ENCODE data around the gene PHF12.
"Not testable (repeated sequence)": the region's sequence is repeated elsewhere in the genome, so short reads cannot be mapped to it uniquely, and the experiment has no call there.

Gene PHF12

DNA sequence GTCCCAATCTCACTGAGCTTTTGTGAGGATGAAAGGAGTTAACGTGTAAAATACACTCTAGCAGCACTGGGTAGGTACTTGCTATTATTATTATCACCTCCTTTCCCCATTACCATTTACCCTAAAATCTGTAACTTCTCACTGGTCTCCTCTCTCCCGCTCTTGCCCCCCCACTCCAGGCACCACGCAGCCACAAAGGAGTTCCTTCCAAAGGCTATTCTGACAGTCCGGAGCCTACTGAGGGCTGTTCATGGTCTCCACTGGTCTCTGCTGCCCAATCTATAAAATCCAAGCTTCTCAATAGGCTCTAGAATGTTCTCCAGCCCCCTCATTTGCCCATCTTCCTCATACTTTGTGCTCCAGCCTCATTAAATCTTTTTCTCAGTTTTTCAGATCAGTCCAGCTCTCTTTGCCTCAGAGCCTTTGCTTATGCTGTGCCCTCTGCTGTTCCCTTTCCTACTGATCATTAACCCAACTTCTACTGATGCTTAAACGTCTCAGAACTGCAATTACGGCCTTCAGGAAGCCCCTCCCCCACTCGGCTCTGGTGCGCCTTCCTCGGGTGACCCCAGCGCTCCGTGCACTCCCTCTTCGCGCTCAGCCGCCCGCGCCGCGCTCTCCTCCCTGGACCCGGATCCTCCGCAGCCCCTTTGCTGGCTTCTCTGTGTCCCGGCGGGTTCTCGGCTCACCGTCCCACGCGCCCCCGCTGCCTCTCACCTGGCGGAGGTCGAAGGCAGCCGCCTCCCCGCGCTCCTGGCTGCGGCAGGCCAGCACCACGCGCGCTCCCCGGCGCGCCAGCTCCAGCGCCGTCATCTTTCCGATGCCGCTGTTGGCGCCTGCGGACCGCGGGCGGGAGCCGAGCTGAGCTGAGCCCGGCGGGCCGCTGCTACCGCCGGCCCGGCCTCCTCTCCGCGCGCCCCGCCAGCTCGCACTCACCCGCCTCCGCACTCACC is 49.2 kb downstream of the PHF12 start:
- no peak for DNase-seq (ENCODE audit: low spot score)

- no peak for DNase-seq (ENCODE audit: low spot score)
These were observed 50.2 kb downstream of the PHF12 start for GRCh38 chr17:28900986-28901726.

GRCh38 chr17:28899212-28899815 is 52.0 kb downstream of the PHF12 start:
- no peak for DNase-seq (ENCODE audit: low spot score)

GRCh38 chr17:28898527-28898955 is 52.8 kb downstream of the PHF12 start:
- DNase-seq (ENCODE audit: low spot score), result no peak

DNA sequence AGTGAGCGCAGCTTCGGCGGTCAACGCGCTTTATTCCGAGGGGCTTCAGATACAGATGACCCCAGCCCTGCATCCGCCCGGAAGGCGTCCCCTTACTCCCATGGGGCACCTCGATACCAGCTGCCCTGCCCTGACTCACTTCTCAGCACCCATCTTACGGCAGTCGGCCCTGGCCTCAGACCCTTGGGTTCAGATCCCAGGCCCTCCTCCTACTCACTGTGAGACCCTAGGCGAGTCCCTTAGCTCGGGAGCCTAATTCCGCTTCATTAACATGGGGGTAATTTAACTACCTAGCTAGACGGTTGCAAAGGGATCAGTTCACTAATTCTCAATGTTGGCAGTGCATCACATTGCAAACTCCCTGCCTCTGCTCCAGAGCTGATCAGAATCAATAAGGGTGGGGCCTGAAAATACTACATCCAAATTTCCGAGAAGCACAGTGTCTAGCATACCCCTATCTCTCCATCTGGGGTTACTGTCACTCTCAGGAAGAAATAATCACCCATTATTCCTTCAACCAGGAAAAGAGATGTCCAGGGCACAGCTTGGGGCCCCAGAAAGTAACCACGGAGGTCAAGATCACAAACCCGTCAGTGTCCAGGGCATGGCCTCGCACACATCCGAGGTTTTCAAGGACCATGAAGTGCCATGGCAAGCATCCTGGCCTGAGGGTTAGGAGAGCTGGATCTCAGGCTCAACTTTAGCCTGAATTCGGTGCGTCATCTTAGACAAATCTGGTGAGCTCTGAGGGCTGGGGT is 53.4 kb downstream of the PHF12 start:
- no peak for DNase-seq (ENCODE audit: low spot score)

DNA sequence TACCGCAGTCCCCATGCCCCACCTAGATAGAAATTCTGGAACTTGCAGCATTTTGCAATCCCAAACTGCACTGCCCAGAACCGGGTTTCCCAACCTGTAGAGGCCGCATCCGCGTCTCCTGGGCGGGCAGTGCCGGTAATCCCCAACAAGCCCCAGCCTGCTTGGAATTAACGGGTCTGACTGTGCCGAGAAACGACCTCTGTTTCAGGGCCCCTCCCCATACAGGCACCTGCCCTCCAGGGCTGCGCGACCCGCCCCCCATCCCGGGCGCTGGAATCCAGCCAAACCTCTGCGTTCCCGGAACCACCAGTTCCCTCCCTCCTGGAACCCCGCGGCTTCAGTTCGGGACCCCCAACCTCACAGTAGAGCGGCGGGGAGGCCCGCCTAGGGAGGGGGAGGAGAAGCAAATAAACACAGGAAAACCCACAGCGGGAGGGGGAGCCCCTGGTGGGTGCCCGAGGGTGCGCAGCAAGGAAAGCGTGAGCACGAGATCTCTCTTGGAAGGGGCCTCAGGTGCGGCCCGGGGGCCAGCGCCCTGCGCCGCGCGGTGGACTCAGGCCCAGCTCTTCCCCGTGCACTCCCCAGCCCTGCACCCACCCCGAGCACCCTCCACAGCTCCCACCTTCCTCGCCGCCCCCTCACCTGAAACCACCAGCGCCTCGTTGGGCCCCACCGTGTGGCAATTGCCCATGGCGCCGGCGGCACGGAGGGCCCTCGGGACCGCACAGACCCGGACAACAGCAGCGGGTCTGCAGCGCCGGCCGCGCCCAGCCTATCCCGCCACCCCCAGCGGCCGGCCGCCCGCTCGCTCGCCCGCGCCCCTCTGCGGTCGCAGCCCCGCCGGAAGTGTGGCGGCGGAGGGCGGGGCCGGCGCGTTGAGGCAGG is 54.2 kb downstream of the PHF12 start, which contains the start of gene FLOT2:
Gene FLOT2, minus strand, starts transcription at position 850 of the 885 bp plus-strand sequence. Its CDS starts 159 bp downstream, at position 691.
- no peak for DNase-seq (ENCODE audit: low spot score)

- no peak for DNase-seq (ENCODE audit: low spot score)
These were observed 54.8 kb downstream of the PHF12 start for GRCh38 chr17:28896491-28896883.

DNA sequence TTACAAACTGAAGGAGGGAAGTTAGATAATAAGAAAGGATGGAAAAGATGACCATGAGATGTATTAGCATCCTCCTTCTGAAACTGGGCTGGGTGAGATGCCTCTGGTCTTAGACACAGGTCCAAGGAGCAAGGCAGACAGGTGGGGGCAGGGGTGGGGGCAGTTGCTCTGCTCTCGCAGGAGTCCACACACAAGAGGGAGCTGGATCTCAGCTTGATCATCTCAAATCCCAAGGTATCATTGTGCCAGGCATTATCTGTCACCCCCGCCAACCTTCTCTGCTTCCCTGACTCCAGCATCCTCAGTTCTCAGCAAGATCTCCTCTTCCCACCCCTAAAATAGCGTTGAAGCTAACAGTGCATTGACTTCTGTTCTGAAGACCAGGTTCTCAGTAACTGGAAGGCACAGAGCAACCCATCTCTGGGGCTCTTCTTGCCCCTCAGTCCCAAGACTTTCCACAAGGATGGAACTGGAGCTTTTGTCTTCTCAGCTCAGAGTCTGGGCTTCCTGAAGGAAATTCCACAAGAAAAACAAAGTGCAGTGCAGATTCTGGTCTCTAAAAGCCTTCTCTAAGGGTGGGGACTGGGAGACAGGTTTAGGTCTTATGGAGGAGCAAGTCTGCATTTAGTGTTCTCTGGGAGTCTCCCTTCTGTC is 55.4 kb downstream of the PHF12 start:
- no peak for DNase-seq (ENCODE audit: low spot score)

GRCh38 chr17:28893248-28894183 is 57.8 kb downstream of the PHF12 start:
- not testable (repeated sequence) for DNase-seq (ENCODE audit: low spot score)

- DNase-seq (ENCODE audit: low spot score), result no peak
These were observed 59.3 kb downstream of the PHF12 start for GRCh38 chr17:28892024-28892423.

GRCh38 chr17:28891201-28891600 is 60.1 kb downstream of the PHF12 start:
- DNase-seq (ENCODE audit: low spot score), result no peak

GRCh38 chr17:28889996-28890395 is 61.3 kb downstream of the PHF12 start:
- no peak for DNase-seq (ENCODE audit: low spot score)

GRCh38 chr17:28888832-28889231 is 62.5 kb downstream of the PHF12 start:
- DNase-seq (ENCODE audit: low spot score), result no peak

DNA sequence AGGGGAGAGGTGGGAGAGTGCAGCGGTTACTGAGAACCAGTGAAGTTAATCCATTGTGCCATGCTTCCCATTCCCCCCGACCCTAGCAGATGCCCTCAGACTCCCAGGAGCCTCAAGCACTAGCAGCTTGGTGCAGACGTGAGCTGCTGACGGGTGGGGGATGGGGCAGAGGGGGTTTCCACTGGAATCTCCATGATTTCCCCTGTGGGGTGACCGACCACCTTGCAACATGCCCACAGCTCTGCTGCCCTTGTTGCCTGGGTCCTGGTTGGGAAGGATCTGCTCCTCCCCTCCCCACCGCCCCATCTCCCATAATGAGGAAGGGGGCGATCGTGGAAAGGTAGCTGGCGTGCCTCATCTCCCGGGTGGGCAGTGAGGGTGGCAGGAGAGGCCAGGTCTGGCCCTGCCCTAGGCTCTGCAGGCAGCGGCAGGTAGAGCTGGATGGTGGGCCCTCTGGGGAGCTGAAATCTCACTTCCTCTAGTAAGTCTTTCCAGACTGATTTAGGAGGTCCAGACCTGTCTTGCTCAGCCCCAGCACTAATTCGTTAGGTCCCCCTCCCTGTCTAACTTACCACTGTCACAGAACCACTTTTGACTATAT is 63.3 kb downstream of the PHF12 start:
- DNase-seq (ENCODE audit: low spot score), result no peak

DNA sequence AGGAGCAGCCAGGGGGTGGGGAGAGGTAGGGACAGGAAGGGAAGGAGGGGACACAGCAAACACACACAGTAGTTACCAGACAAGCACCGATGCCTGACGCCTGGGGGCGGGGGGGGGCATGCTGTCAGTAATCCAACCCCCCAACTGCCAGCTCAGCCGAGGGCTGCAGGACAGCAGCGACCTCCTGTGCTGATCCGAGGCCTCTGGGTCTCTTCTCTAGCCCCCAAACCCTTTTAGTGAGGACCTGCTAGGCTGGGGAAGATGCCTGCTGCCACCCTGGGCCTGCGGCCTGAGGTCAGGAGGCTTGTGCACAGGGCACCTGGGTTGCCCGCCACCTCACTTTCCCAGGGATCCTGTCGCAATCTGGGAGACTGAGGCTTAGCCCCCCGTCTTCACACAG is 65.4 kb downstream of the PHF12 start:
- no peak for DNase-seq (ENCODE audit: low spot score)

DNA sequence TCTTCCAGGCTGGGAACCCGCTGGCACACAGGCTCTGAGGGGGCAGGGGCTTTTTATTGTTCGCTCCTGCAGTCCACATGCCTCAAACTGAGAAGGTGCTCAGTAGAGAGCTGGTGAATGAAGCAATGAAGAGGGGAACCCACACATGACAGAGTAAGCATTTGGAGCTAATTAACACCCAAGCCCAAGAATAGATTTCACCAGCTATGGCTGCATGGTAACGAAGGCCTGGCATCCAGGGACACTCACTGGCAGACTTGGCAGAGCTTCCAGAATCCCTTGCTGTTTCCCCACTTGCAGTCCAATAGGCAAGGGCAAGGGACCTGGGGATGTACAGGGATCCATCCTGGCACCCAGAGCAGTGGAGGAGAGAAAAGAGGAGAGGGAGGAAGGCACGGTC is 66.0 kb downstream of the PHF12 start:
- DNase-seq (ENCODE audit: low spot score), result no peak

DNA sequence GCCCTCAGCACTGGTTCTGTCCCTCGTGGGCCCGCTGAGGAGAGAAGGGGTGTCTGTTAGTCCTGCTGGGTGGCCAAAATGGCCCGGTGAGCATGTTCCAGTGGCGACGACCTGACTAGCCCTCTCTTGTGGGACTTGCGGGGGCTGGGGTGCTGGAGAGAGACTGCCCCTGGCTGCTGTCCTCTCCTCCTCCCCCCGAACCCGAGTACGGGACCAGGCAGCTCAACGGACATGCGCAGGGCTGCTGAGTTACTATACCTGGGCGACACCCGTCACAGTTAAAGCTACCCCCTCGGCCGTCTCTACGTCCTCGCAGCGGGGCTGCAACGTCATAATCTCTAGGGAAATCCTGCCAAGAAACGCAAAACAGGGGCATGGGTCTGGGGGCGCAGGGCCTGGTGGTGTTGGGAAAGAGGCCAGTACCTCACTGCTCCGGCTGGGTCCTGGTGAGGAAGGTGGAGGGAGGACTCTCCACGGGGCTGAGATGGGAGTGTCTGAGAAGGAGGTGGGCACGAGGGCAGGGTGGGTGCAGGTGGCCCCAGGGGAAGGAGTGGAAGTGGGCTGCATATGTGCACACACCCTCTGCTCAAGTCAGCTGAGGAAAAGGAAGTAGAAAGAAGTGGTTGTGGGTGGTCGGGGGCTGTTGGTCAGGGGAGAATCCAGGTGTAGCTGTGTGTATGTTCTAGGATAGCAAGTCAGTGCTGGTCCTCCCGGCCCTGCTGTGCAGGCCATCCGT is 67.2 kb downstream of the PHF12 start:
- DNase-seq (ENCODE audit: low spot score), result no peak
